H1 (cell line): ENCODE data around the gene CAMKK1. TPM values are rescaled to one million over a fixed set of nuclear protein-coding genes. Genes with fewer than 3 reads are reported as not detected.

Source experiments
- CEBPB ChIP-seq: IDR thresholded peaks from 2 replicates; pipeline ENCODE4 v1.6.1; 2012; ENCODE audit warnings: low read depth, low read length
- CHD7 ChIP-seq: fragments of 300-600 bp; sonication (generic); IDR thresholded peaks from 2 replicates; pipeline ENCODE4 v1.7.1; 2012; ENCODE audit warnings: low read length, moderate library complexity, mild to moderate bottlenecking, inconsistent platforms; ENCODE audit not compliant: insufficient replicate concordance
- CREB1 ChIP-seq: IDR thresholded peaks from 2 replicates; pipeline ENCODE4 v1.6.1; 2012; ENCODE audit warnings: inconsistent platforms
- CTCF ChIP-seq, 3 experiments: IDR thresholded peaks; 1 replicate in 2 of 3; 2 replicates in 1 of 3; pipeline versions ENCODE4 v1.5.1 to v1.6.1; 2011; ENCODE audit warnings: low read length in 3 of 3, mild to moderate bottlenecking in 3 of 3, inconsistent platforms in 2 of 3, low read depth in 1 of 3, moderate library complexity in 1 of 3; ENCODE audit not compliant: insufficient read depth in 1 of 3; ENCODE audit errors: control extremely low read depth in 1 of 3
- GABPA ChIP-seq: IDR thresholded peaks from 2 replicates; pipeline ENCODE4 v1.6.1; 2011; ENCODE audit warnings: mild to moderate bottlenecking, low read length, moderate library complexity, borderline replicate concordance; ENCODE audit not compliant: insufficient read depth
- POU5F1 ChIP-seq: IDR thresholded peaks from 2 replicates; pipeline ENCODE4 v1.6.1; 2011; ENCODE audit warnings: low read depth, mild to moderate bottlenecking, low read length, moderate library complexity
- RFX5 ChIP-seq: IDR thresholded peaks from 2 replicates; pipeline ENCODE4 v1.6.1; 2011; ENCODE audit warnings: low read depth, low read length, improper control_type of control experiment, borderline replicate concordance
- SIN3A ChIP-seq, 2 experiments: IDR thresholded peaks in 1 of 2; conservative IDR thresholded peaks in 1 of 2; 2 replicates each; pipeline ENCODE4 v1.6.1; 2011 to 2012; ENCODE audit warnings: low read length in 2 of 2, improper control_type of control experiment in 1 of 2, low read depth in 1 of 2, mild to moderate bottlenecking in 1 of 2
- YY1 ChIP-seq: IDR thresholded peaks from 2 replicates; pipeline ENCODE4 v1.6.1; 2011; ENCODE audit warnings: low read depth, mild to moderate bottlenecking, low read length
- polyA plus RNA-seq, 7 experiments: library from polyadenylated mRNA; depleted of rRNA in 3 of 7; stranded (reverse) in 5 of 7; unstranded in 2 of 7; fragments of >200 nt in 5 of 7; fragments of 200-250 nt in 2 of 7; gene quantifications; 1 replicate in 5 of 7; 2 replicates in 1 of 7; 4 replicates in 1 of 7; pipeline versions ENCODE4 v1.2.1 to v1.2.3, GENCODE V29; 2011 to 2013; ENCODE audit warnings: missing spikeins in 2 of 7, mixed read lengths in 2 of 7
- total RNA-seq: library from RNA; stranded (reverse); fragmentation: NEBNext Ultra II Directional; extraction: Animal tissue kit (Norgen Biotek cat#: 25700); gene quantifications from 2 replicates; pipeline ENCODE4 v1.2.1, GENCODE V29; 2021

Gene CAMKK1
- total and polyA plus RNA-seq, 2 of the 8 experiments (the other 6 are each of a cell fraction or from before 2014, with no cell fraction given) = 7.1 to 7.6 TPM

- no peak for TF ChIP-seq CHD7
- TF ChIP-seq RFX5 = no peak
- no peak for TF ChIP-seq POU5F1
- TF ChIP-seq CREB1 = peak; percentile 76
- peak; percentile 70; the same call in 1 of the 2 replicates for TF ChIP-seq GABPA
- TF ChIP-seq SIN3A (conservative IDR thresholded peaks at IDR 0.05 in 1 of 2, IDR thresholded peaks at IDR 0.05 in 1 of 2; ENCODE audit: low read depth in 1 of 2, low read length in 2 of 2) = 0 out of 4 replicates have a peak, but pooled peaks of 1 of the 2 experiments have one; percentile 54
- no peak for TF ChIP-seq CEBPB
- peak; percentile 92 to 94 (median 92) for TF ChIP-seq CTCF (IDR thresholded peaks at IDR 0.05; ENCODE audit: control extremely low read depth in 1 of 3, insufficient read depth in 1 of 3, low read depth in 1 of 3, low read length in 3 of 3)
- TF ChIP-seq YY1 = peak; percentile 72; the same call in 1 of the 2 replicates
Observed at GRCh38 chr17:3935140-3935542, 42.3 kb upstream of the CAMKK1 start (continued).
